Left colon (tissue), 2 donors: ENCODE data around the gene GHR. TPM values are rescaled to one million over a fixed set of nuclear protein-coding genes. Genes with fewer than 3 reads are reported as not detected.
A peak's percentile ranks its signal among the peaks of the same experiment; 100 is the strongest.

ENCODE experiments used
- ATAC-seq: fragments of 200-7000 bp; cut with Tn5 transposase; one replicate; pipeline ENCODE4 v1.9.1; 2020; ENCODE audit warnings: mild to moderate bottlenecking, moderate library complexity
- DNase-seq, 2 donors: peaks; one replicate each; pipeline ENCODE4 v3.0.0-alpha.2; 2020
- intact Hi-C, 2 donors: fragments of 100-400 bp; cut with DNase I in 1 of 2; cut with micrococcal nuclease in 1 of 2; formaldehyde crosslinking; loops; one replicate each; pipeline versions ENCODE4 v1.11.2 to v1.14.0; 2022; cut with DNase I, micrococcal nuclease
- total RNA-seq, 2 donors: library from RNA; stranded (reverse); fragmentation: NEBNext Ultra II Directional; extraction: Animal tissue kit (Norgen Biotek cat#: 25700); gene quantifications; one replicate each; pipeline ENCODE4 v1.2.1, GENCODE V29; 2021
- donor health status: DM: no; HTN: no; CAD: no.
- donor health status: DM: yes; HTN: yes; CAD: no.

Gene GHR
- total RNA-seq, 2 donors from 2014 or later, result 4.0 to 8.0 TPM

DNA sequence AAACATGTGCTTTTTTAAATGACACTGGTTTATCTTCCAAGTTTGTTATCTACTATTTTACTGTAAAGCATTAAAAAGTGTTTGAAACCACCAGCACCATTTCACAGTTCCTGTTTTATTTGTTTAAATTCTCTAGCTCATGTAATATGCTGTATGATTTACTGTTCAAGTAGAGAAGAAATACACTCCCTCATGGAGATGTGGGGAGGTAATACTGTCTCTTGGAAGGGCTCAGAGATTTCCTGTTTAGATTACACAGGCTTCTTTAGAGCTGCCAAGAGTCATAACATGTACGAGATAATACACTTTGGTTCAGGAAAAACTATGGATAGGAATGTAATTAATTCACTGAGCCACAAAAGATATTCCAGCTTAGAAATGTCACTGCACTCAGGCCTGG is 198.4 kb downstream of the GHR start:
- ATAC-seq, result peak; percentile 95
- DNase-seq, result no peak
- intact Hi-C loops, result no loop called here

DNA sequence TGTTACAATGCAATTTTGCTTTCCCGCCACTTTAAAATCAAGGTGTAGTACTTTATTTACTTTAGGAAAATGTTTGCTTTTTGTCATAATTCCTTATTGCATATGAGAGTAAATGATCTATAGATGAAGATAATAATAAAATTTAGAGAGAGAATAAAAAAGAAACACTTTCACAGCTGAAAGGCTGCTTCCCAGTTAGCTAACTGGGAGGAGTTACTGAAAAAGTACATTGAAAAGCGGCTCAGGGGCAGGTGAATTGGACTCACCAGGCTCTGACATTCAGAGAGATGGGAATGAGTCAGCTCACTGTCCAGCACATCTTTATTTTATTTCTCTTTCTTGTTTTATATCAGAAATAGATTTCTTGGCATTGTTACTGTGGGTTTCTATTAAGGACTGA is 201.7 kb downstream of the GHR start:
- DNase-seq (no peak), ATAC-seq (peak; percentile 61)
- intact Hi-C loops, result no loop called here

DNA sequence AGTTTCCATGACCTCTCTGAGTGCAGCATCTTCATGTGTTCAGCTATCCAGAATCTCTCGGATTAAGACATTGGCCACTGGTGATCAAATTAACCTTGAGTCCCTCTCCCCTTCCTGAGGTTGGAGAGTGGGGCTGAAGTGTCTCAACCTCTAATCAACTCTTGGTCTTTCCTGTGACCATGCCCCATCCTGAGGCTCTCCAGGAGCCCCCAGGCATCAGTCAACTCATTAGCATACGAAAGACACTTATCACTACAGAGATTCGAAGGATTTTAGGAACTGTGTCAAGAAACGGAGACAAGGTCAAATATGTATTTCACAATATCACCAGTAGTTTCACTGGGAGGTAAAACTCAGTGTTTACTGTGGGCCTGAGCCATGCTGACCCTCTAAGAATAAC is 203.2 kb downstream of the GHR start:
- ATAC-seq (no peak), DNase-seq (no peak)
- intact Hi-C loops, result no loop called here

DNA sequence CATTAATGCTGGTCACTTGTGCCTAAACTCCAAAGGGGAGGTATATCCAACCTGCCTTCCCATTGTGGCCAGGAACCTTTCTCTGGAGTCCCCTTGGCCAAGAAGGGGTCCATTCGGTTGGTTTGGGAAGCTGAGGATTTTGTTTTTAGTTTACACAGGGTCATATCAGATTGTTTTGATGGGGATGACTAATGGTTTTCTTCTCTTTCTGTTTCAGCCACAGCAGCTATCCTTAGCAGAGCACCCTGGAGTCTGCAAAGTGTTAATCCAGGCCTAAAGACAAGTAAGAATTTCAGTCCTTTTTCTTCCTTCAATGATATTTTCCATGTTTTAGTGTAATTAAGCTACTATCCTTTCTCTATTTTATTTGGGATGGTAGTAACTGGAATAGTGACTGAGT is 205.6 kb downstream of the GHR start:
- intact Hi-C loops, result no loop called here
- ATAC-seq (no peak), DNase-seq (no peak)

DNA sequence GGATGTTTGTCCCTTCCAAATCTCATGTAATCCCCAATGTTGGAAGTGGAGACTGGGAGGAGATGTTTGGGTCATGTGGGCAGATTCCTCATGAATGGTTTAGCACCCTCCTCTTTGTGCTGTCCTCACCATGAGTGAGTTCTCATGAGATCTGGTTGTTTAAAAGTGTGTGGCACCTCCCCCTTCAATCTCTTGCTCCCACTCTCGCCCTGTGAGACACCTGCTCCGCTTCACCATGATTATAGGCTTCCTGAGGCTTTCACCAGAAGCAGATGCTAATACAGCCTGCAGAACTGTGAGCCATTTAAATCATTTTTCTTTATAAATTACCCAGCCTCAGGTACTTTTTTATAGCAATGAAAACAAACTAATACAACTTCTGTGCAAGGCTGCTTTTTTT is 206.0 kb downstream of the GHR start:
- intact Hi-C loops, result no loop called here
- DNase-seq (no peak), ATAC-seq (no peak)

DNA sequence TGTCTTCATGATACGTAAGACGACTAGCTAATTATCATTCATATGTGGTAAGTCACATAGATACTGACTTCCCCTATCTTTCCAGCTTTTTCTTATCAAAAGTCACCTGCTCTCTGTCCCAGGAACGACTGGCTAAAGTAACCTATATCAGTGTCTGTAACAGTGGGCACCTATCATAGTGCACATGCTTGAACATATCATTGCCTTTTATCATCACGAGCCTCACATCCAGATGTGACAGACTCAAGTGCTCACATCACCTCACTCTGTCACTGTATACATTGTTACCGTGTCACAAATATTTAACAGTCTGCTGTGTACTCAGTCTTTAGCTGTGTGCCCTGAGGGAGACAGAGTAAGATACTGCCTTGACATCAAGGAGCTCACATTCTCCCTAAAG is 208.0 kb downstream of the GHR start:
- intact Hi-C loops, result no loop called here
- no peak for DNase-seq
- ATAC-seq, result no peak

DNA sequence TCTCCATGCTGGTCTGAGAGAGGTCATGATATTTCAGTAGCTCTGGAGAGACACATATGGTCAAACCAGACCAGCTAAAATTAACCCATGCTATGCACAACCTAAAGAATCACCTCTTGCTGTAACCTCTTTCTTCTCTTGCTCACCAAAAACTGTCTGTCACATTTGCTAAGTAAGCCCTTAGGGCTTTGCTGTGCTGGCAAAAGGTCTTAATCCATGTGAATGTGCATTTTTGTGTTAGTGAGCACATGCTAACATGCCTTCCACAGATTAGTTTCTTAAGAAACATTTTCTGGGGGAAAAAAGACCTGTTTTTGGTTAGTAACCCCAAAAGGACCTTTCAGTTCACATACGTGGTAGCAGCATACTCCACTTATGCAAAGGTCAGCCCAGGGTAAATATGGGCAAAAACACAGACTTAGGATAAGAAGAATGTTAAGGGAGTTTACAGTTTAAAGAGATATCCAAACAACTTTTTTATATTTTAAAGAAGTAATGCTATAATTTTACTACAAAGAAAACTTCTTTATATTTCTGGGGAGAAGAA is 209.2 kb downstream of the GHR start:
- ATAC-seq (no peak), DNase-seq (no peak)
- intact Hi-C loops, result no loop called here

DNA sequence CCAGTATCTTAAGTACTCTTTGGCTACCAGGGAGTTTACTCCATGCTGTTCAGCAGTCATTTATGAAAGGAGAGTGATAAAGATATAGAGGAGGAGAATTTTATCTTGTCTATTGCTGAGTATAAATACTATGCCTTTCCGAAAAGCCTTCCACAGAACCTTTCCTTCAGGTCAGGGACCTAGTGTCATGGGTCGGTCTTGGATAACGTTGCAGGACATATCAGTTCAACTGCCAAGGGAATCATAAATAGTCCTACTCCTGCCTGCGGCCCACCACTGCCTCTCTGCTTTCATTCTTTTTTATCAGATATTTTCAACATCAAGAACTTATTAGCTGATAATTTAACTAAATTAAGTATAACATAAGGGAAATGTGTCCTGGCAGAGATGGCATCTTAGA is 211.3 kb downstream of the GHR start:
- intact Hi-C loops, result no loop called here
- DNase-seq, result no peak
- ATAC-seq, result no peak

DNA sequence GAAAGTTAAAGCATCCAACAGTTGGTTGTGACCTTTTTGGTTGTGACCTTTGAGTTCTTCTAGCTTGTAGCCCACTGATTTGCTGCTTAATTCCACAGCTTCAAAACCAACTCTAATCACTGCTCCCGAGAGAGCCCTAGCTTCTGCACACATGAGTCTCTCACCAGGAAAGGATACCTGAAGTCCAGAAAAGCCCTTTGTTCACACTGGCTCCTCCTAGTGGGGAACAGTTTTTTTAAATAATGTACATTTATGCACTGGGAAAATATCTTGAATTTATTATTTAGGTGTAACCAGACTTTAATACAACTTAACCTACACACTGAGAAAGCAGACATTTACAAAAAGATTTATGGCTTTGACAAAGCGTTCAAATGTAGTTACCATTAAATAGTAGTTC is 213.2 kb downstream of the GHR start:
- peak; percentile 37 for ATAC-seq
- DNase-seq, result no peak
- intact Hi-C loops, result no loop called here

DNA sequence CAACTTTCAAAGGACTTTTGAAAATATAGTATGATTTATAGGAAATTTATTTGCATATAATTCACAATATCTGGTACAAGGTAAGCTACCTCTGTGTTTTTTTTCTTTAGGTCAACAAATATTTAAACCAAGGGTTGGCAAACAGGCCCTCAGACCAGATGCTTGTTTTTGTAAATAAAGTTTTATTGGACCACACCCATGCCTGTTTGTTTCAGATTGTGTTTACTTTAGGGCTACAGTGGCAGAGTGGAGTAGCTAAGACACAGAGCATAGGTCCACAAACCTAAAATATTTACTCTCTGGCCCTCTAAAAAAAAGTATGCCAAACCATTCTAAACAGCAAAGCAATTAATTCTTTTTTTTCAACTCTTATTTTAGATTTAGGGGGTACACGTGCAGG is 213.7 kb downstream of the GHR start:
- ATAC-seq (no peak), DNase-seq (no peak)
- intact Hi-C loops, result no loop called here

DNA sequence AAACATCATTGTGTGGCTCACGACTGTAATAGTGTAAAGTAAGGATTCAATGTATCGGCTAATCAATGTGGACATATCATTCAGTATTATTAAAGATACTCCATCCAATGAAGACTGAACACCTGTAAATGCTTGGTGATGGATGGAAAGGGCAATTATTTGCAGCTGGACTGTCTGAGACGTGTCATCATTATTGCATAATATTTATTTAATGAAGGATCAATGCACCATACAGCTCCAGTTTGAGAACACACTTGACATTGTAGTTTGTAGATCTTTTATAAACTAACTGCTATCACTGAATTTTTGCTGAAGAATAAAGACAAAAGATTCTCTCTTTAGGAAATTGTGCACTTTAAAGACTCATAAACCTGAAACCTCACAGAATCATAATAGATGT is 215.7 kb downstream of the GHR start:
- intact Hi-C loops, result no loop called here
- no peak for ATAC-seq
- no peak for DNase-seq

DNA sequence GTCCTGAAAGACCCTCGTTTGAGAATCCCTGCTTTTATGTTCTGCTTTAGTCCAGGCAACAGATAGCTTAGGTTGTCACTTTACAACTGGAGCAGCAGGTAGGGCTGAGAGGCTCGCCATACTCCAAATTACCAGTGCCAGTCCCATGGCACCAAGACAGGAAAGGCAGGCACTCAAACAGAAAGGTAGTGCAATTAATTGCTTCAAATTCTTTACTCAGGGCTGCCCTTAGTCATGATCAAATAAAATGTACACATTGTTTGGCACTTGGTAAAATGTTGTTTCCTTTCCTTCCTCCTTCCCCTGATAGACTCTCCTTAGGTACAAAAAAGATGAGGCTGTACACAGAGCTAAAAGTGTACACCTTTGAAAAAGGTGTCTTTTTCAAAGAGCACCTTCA is 217.6 kb downstream of the GHR start:
- no peak for DNase-seq
- no peak for ATAC-seq
- intact Hi-C loops, result no loop called here

DNA sequence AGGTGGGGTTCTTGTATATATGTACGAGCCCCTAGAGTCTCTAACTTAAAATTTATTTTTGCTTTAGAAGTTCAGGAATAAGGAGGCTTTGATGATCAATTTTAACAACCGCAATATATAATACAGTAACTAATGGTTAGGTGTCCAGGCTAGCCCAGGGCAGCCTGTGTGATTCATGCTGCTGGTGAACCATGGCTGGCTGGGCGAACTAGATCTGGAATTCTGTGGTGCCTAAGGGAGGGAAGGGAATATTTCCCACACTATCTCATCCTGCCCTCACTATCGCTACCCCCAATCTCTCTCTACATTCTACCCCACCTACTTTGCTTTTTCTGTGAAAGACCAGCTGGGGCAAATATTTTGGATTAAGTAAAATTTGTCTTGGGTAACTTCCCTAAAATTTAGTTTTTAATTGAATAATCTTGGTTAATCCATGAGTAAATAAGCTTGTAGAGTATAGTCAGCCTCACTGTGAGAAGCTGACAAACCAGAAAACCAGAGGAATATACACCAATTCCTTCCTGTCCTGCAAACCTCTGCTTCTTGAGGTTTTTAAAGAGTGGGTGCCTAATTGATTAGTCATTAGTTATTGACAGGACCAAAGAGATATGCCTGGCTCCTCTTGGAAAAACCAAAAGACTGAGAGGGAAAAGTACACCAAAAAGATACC is 218.2 kb downstream of the GHR start:
- ATAC-seq (no peak), DNase-seq (no peak)
- intact Hi-C loops, result no loop called here

DNA sequence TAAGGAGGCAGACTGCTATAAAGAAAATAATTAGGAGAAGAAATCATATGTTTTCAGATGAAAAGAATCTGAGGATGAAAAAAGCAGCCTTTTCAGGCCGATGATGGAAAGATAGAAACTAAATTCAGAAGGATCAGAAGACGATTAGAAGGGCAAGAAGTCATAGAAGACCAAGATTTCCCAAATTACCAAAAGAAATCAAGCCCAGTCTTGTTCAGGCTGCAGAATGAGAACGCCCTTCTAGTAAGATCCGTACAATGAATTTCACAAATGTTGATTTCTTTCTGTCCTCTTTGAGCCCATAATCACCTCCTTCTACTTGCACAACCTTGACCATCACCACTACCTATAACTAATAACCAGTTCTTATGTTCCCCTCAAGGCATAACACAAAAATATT is 218.8 kb downstream of the GHR start:
- DNase-seq (no peak), ATAC-seq (no peak)

DNA sequence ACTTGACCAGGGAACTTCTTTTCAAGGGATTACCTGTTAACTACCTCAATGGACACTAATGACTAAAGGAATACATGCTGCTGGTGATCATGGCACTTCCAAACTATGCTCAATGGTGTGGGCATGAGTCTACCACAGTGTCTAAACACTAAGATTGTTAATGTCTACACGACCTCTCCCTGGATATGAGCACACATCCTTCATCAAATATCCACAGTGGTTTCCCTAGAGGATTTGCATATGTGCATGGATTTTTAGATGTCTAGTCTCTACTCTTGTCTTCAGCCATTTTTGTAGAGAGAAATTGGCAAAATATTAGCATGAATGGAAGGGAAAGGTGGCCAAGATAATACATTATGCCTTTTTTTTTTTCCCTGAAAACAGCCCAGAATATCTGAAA is 220.1 kb downstream of the GHR start:
- intact Hi-C loops, result no loop called here
- no peak for DNase-seq

More for the DNA sequence above, 218.8 kb downstream of the GHR start:
- intact Hi-C loops, result no loop called here

DNA sequence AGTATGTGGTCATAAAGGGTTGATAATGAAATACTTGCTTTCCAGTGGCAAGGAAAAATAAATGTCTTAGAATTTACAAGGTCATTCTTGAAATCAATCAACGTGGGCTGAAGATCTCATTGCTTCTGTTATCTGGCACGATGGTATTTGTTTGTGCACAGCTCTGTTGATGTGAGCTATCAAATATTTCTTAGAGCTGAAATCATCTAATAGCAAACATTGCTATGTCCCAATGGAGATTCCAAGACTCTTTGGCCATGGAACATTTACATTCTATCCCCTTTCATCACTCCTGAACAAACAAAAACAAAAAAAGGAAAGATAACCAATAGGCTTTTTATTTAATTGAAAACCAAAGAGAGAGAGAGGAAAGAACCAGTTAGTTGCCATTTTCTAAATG is 221.9 kb downstream of the GHR start:
- DNase-seq (no peak), ATAC-seq (no peak)
- intact Hi-C loops, result no loop called here

More for the DNA sequence above, 220.1 kb downstream of the GHR start:
- ATAC-seq, result no peak

DNA sequence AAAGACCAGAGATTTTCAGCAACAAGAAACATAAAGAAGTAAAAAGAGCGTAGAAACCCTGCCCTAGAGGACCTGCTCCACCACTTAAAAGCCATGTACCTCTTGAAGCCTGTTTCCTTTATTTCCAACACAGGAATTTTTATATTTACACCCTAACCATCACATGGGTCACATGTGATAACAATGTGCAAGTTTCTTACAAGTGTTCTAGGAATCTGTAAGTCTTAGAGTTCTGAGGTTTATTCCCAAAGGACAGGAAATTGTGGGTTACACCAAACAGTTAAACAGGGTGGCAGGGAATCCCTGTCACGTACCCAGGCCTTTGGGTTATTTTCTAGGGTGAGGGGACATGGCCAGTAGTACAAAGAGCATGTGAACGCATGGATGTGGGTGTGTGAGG is 224.8 kb downstream of the GHR start:
- no peak for ATAC-seq
- intact Hi-C loops, result no loop called here

DNA sequence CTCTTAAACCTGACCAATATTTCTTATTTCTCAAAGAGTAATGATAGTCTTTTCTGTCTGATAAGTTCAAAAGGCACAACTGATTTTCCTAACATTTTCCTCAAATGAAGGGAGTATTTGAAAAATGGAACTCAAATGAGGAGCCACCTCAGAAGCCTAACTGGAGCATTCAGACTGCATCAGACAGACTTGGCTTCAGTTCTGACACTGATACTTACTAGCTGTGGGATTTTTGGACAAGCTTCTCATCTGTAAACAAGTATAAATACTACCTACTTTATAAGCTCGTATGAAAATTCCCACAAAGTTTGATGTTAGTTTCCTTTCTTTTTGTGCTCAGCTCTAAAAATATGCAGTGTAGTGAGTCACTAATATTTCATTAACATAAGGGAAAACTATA is 225.7 kb downstream of the GHR start:
- ATAC-seq (no peak), DNase-seq (no peak)
- intact Hi-C loops, result no loop called here

More for the DNA sequence above, 224.8 kb downstream of the GHR start:
- DNase-seq, result no peak

DNA sequence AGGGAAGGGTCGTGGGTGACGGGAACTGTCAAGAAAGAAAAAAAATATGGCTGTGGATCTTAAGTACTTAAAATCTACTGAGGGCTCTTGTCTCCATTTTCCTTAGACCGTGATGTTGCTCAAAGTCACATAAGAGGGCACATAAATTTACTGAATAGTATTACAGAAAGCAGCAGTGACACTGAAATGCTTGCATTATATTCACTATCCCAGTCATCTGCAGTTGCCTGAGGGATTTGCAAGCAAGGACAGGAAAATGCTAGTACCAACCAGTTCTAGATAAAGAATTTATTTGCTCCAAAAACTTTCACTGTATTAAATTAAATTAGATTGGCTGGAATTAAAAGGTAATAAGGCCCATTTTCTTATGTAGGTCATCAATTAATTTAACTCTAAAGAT is 226.8 kb downstream of the GHR start:
- ATAC-seq, result no peak
- intact Hi-C loops, result no loop called here

DNA sequence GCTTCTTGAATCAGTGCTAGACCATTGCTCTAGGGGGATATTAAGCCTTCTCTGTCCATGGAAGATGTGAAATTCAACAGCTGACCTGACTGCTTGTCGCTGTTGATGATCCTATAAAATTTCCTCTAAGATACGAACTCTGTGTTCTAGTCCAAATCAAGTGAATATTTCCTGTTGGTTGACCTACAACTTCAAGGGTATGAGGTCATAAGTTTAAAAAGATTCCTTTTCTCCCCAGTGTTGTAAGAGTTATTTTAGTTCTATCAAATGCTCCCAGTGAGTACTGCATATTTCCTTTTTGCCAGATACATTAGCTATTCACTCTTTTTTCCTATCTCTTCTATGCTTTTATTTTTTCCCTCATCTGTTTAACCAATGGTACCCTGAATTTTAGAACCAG is 230.5 kb downstream of the GHR start:
- no peak for ATAC-seq
- intact Hi-C loops, result no loop called here
- no peak for DNase-seq

More for the DNA sequence above, 226.8 kb downstream of the GHR start:
- DNase-seq, result no peak

DNA sequence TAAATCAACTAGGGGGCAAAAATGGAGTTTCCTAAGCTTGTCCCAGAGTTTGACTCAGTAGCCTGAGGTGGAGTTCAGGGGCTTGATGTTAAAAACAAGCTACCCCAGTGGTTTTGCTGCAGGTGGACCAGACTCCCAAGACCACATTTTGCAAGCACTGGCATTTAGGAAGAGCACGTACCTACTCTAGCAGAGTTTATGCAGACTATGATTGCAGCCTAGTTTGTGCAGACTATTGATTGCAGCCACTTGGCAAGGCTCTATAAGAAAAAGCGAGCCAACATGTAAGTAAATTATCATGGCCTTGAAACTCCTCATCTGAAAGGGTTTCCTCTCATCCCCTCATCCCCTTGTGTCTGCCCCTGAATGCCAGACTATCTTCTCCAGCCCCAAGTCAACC is 231.4 kb downstream of the GHR start:
- ATAC-seq (no peak), DNase-seq (no peak)
- intact Hi-C loops, result no loop called here
